Choroid plexus epithelial cell (primary cell): ENCODE results near the gene AGMO.

Experiments used
- DNase-seq: peaks from one replicate; pipeline ENCODE4 v3.0.0-alpha.2; 2010; ENCODE audit warnings: low read depth
- H3K4me3 ChIP-seq: 2 replicates; pipeline ENCODE4 v1.5.1; 2011; ENCODE audit warnings: low read depth, mild to moderate bottlenecking, control low read depth, low read length, moderate library complexity
- TF ChIP-seq, protein P1 (sequence below): conservative IDR thresholded peaks from 2 replicates; pipeline ENCODE4 v1.5.1; 2011; ENCODE audit warnings: low read depth, mild to moderate bottlenecking, control low read depth, inconsistent platforms, low read length, moderate library complexity

Gene AGMO

GRCh38 chr7:15457990-15458955 lies 103.5 kb downstream of the AGMO start:
- DNase-seq, result no peak
- H3K4me3 ChIP-seq, result no peak overlapping the region

DNA sequence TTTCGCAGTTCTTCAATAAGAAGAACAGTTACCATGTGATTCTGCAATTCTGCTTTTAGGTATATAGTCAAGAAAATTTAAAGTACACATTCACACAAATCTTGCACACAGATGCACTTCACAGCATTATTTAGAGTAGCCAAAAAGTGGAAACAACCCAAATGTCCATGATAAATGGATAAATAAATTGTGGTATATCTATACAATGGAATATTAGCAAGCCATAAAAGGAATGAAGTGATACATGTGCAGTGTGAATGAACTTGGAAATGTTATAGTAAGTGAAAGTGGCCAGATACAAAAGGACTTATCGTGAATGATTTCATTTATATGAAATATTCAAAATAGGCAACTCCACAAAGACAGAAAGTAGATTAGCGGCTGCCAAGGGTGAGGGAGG lies 109.1 kb downstream of the AGMO start:
- no peak for DNase-seq
- TF ChIP-seq, protein P1, sequence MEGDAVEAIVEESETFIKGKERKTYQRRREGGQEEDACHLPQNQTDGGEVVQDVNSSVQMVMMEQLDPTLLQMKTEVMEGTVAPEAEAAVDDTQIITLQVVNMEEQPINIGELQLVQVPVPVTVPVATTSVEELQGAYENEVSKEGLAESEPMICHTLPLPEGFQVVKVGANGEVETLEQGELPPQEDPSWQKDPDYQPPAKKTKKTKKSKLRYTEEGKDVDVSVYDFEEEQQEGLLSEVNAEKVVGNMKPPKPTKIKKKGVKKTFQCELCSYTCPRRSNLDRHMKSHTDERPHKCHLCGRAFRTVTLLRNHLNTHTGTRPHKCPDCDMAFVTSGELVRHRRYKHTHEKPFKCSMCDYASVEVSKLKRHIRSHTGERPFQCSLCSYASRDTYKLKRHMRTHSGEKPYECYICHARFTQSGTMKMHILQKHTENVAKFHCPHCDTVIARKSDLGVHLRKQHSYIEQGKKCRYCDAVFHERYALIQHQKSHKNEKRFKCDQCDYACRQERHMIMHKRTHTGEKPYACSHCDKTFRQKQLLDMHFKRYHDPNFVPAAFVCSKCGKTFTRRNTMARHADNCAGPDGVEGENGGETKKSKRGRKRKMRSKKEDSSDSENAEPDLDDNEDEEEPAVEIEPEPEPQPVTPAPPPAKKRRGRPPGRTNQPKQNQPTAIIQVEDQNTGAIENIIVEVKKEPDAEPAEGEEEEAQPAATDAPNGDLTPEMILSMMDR, result no peak

More at GRCh38 chr7:15457990-15458955, 103.5 kb downstream of the AGMO start:
- TF ChIP-seq, protein P1, result no peak

DNA sequence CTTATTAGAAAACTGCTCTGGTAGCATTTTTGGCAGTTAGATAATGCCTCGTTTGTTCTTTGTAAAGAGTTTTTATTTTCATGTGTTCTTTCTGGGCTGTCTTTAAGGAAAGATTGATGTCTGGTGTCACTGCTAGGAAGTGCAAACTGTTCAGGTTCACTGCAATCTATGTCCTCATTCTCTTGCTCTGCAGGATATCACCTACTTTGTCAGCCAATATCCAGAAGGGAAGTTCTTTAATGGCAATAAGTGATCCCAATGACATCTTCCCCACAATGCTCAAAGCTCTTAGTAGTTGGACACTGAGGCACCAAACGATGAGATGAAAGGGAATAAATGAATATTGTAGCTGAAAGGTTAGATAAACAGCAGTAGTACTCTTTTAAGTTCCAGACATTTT lies 115.1 kb downstream of the AGMO start:
- TF ChIP-seq, protein P1, result no peak
- no peak overlapping the region for H3K4me3 ChIP-seq
- no peak for DNase-seq

More for the DNA sequence above, 109.1 kb downstream of the AGMO start:
- H3K4me3 ChIP-seq, result no peak overlapping the region

- TF ChIP-seq, protein P1, result no peak
- H3K4me3 ChIP-seq, result no peak overlapping the region
- no peak for DNase-seq
These were observed 115.5 kb downstream of the AGMO start for GRCh38 chr7:15446280-15446679.

- TF ChIP-seq, protein P1, result no peak
- no peak for DNase-seq
- no peak overlapping the region for H3K4me3 ChIP-seq
These were observed 119.9 kb downstream of the AGMO start for GRCh38 chr7:15441915-15442314.

DNA sequence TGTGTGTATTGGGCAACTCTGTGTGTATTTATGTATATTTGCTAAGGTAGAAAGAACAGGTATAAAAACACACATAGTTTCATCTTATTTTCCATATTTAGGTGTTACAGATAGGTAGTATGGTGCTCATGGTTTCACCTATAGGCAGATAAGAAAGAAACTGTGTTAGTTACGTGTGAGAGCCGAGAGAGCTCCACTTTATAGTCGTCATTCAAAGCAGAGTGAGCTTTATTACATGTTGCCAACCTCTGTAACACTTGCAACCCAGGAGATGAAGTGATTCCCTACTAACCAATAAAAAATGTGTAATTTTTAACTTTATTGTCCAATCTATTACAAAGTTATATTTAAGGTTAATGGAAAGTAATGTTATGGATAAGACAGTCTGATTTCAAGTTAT lies 121.3 kb downstream of the AGMO start:
- H3K4me3 ChIP-seq, result no peak overlapping the region
- TF ChIP-seq, protein P1, result no peak
- DNase-seq, result no peak
